SH-SY5Y (cell line): ENCODE data around the gene CELF2.

Experiments
- GATA2 ChIP-seq: IDR thresholded peaks from 2 replicates; pipeline ENCODE4 v1.6.1; 2011; ENCODE audit warnings: mild to moderate bottlenecking, low read depth, low read length
- GATA3 ChIP-seq: IDR thresholded peaks from 2 replicates; pipeline ENCODE4 v1.6.1; 2011; ENCODE audit warnings: low read depth, mild to moderate bottlenecking, low read length, moderate library complexity

GRCh38 chr10:11229893-11230292 lies 212.2 kb downstream of the CELF2 start:
- no peak for TF ChIP-seq GATA2
- TF ChIP-seq GATA3 = no peak
